GM18907 (cell line): ENCODE results near the gene NPIPB13.
"Not testable (repeated sequence)": the region's sequence is repeated elsewhere in the genome, so short reads cannot be mapped to it uniquely, and the experiment has no call there.

Source experiments
- ATAC-seq: cut with Tn5 transposase; IDR thresholded peaks from one replicate; pipeline ENCODE4 v1.9.1; 2021; ENCODE audit warnings: mild to moderate bottlenecking, moderate library complexity; ENCODE audit not compliant: unreplicated experiment

Gene NPIPB13

DNA sequence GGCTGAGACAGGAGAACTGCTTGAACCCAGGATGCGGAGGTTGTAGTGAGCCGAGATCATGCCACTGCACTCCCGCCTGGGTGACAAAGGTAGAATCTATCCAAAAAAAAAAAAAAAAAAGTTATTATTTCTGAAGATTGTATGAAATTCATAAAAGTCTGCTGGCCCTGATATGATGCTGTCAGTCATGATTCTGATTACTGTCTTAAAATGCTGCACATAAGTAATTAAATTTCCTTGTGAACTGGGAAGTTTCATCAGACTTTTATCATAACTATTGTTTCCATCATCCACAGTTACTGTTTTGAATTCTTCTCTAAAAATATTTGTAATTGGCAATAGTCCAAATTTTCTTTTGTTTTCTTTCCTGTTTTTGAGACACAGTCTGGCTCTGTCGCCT is at the start of gene NPIPB13:
Gene NPIPB13, minus strand, starts transcription at position 101 of the 400 bp plus-strand sequence. CDS start 2,906 bp downstream, outside the sequence.
- not testable (repeated sequence) for ATAC-seq

DNA sequence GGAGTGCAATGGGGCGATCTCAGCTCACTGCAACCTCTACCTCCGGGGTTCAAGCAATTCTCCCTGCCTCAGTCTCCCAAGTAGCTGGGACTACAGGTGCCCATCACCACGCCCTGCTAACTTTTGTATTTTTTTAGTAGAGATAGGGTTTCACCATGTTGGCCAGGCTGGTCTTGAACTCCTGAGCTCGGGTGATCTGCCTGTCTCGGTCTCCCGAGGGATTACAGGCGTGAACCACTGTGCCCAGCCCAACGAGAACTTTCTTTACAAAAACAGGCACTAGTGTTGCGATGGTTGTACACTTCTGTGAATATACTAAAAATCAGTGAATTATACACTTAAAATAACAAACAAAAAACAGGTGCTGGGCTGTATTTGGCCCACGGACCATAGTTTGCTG is 34.1 kb upstream of the NPIPB13 start:
- not testable (repeated sequence) for ATAC-seq

DNA sequence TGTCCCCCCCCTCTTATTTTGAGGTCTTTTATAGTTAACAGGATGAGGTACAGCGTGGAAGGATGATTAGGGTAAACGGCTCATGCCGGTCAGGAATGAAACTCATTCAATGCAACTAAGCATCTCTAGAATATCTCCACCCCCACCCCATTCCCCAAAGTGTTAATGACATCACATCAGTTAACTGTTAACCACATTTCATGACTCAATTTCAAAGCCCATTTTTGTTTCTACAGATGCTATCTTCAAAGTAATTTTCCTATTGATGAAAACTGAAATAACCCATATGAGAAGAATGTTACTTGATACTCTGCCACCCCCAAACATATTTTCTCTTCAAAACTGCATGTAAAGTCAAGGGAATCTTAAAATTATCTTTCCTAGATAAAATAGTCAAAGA is 30.2 kb upstream of the NPIPB13 start:
- not testable (repeated sequence) for ATAC-seq

DNA sequence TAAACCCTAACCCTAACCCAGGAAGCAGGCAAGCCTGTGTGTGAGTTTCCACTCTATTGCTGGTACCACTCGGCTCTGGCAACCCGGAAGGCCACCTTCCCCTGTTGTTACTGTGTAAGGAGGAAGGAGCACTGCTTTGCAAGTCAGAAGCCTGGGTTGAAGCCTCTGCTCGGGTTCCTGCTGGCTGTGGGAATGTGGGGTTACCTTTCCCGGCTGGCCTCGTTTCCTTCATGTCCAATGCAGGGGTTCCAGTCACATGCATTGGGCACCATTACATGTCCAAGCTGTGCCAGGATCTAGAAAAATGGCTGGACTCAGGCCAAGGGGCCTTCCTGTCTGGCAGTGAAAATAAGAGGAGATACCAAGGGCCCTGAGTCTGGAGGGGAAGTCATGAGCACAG is 31.2 kb downstream of the NPIPB13 start:
- ATAC-seq, result not testable (repeated sequence)

DNA sequence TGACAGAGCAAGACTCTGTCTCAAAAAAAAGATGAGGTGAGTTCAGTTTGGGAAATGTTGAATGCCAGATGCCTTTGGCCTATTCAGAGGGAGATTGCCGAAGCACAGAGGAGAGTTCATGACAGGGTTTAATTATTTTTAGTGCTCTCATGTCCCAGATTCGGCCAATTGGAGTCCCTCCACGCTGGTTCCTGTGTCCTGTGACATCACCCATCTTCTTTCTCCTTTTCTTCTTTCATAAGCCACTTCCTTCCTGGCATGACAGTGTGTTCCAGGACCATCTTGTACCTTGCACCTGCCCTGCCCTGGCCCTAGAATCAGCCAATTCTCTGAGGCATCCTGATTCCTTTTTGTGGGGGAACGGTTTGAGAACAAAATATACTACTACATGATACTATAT is 36.9 kb downstream of the NPIPB13 start:
- ATAC-seq, result not testable (repeated sequence)

DNA sequence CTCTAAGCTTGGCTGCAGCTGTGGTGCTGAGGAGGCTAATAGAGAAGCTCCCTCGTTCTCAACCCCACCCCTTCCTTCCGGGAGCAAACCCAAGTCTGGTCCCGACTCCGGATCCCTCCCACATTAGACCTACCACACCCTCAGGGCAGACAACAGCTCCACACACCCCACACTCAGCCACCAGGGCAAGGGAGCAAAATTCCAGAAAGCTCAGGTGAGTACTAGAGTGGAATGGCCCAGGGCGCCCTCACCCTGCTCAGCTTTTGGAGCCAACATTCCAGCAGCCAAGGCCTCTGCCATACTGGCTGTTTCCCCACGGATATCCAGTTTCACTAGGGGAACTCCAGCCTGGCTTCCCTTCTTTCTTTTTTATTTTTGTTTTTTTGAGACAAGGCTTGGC is 39.2 kb downstream of the NPIPB13 start:
- not testable (repeated sequence) for ATAC-seq

DNA sequence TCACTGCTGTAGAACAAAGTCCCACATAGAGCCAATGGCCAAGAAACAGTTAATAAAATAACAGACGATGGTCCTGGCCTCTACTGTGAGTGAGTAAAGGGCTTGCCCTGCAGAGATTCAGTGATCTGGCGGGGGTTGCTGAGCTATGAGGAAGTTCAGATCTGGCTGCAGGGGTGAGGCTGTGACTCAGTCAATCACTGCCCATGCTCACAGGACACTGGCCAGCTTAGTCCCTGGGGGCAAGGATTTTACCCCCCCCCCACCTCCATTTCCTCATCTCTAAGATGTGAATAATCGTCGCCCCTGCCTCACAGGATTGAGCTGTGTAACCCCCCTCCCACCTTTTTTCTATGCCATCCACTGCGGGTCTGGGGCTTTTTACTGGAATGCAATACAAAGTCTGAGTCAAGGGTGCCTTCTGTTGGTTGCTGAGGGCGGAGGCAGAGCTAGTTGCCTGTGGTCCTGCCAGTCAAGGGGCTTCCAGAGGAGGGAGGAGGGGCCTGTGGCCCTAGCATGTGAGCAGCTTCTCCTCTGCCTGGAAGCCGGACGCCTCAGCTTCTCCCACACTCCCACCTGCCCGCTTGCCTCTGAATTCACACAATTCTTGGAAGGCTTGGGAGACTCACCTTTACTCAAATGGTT is 41.1 kb downstream of the NPIPB13 start:
- not testable (repeated sequence) for ATAC-seq

DNA sequence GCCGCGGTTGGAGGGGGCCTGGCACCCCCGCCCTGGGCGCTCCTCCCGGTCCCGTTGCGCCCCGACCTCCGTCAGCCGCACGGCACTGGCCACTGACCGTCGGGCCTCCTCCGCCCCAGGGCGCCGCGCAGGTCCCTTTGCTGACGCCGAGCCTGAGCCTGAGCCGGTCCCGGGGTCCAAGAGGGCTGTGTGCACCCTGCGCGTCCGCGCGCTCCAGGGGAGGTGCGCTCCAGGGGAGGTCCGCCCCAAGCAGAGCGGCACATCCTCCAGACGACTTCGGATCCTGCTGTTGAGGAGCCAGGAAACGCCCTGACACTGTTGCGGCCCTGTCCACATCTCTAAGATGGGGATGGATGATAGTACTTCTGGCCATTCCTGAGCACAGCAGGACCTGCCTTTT is 42.0 kb downstream of the NPIPB13 start:
- ATAC-seq, result not testable (repeated sequence)

DNA sequence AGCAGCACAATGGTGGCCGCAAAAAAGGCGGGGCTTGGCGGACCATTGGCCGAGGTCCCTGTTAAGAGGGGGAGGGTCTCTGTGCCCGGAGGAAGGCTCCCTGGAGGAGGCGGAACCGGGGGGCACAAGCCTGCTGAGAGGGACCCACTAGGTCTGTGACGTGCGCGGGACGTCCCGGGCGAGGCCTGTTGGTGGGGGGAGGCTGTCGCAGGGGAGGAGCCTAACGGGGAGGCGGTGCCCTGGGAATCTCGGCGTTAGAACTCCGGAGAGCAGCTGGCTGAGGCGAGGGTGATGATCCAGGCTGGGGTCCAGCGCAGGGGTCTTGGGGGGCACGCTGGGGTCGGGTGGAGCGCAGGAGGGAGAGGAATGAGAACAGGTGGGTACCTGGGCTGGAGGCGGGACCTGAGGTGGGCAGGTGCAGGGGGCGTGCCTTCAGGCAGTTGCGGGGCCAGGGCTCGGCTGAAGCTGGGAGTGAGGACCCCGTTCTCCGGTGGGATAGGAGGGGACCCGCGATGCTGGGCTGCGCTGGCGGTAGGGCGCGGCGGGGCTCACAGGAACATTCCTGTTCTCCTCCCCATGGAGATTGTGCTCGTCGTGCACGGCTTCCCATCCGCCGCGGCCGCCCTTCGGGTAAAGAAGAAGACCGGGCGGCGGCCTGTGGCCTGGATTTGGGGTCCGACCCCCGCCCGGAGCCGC is 42.6 kb downstream of the NPIPB13 start:
- ATAC-seq, result not testable (repeated sequence)

DNA sequence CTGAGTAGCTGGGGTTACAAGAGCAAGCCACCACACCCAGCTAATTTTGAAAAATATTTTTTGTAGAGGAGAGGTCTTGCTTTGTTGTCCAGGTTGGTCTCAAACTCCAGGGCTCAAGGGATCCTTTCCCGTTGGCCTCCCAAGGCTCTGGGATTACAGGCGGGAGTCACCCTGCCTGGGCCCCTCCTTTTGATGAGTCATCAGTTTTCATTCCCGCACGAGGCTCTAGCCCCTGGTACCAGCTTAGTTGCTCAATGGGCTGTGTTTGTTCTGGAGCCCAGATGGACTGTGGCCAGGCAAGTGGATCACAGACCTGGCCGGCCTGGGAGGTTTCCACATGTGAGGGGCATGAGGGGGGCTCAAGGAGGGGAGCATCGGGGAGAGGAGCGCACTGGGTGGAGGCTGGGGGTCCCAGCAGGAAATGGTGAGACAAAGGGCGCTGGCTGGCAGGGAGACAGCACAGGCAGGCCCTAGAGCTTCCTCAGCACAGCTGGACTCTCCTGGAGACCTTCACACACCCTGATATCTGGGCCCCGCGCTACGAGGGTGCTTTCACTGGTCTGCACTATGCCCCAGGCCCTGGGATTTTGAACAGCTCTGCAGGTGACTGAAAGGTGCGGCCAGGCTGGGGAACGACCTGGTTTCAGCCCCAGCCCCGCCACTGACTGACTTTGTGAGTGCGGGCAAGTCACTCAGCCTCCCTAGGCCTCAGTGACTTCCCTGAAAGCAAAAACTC is 48.5 kb downstream of the NPIPB13 start:
- not testable (repeated sequence) for ATAC-seq

DNA sequence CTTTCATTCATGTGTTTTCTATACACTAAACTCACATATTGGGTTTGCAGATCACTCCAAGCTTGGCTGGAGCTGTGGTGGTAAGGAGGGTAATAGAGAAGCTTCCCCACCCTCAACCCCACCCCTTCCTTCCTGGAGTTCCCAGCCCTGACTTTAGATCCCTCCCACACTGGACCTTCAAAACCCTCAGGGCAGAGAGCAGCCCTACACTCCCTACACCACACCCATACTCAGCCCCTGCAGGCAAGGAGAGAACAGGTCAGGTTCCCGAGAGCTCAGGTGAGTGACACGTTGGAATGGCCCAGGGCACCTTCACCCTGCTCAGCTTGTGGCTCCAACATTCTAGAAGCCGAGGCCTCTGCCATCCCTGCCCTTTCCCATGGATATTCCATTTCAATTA is 49.2 kb downstream of the NPIPB13 start, which contains the start of gene SULT1A3:
Gene SULT1A3, plus strand, starts transcription at position 207 of the 400 bp plus-strand sequence. CDS start 1,474 bp downstream, outside the sequence.
- ATAC-seq, result not testable (repeated sequence)
